Fibroblast of lung (primary cell): ENCODE measurements around the gene UACA.

ENCODE experiments used
- EZH2 ChIP-seq: IDR thresholded peaks from 2 replicates; pipeline ENCODE4 v1.5.1; 2012; ENCODE audit warnings: low read length, control low read depth, mild to moderate bottlenecking; ENCODE audit errors: missing control alignments
- TF ChIP-seq, protein P1 (sequence below), 2 donors: IDR thresholded peaks in 1 of 2; conservative IDR thresholded peaks in 1 of 2; 1 replicate in 1 of 2; 2 replicates in 1 of 2; pipeline ENCODE4 v1.5.1; 2011 to 2012; ENCODE audit warnings: low read length in 2 of 2, control low read depth in 1 of 2, inconsistent platforms in 1 of 2, low read depth in 1 of 2, mild to moderate bottlenecking in 1 of 2

DNA sequence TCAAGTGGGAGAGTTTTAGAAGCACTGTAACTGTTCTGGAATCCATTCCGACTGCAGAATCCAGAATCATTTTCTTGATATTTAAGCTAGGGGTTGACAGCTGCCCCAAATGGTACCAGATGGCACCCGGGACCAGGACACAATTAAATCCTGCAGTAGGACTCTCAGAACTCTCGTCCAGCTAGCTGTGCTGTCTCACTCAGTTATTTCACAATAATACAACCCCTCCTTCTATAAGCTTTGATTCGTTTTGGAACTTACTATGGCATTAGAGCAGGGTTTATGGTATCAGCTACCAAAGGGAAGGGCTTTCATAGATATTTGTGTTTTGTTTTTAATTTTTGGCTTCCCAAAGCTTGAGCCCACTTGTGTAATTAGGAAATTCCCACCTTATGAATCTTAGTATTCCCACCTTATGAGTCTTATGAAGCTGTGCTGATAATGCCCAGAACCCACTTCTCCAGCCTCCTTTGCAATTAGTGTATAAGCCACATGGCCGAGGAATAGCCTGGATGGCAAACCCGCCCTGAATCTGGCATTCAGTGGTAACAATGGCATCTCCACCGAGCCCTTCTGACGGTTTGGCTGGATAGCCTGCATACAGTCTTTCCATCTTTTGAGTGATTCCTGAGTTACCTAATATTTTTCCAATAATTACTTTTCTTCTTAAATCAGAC is 120.1 kb downstream of the UACA start:
- TF ChIP-seq, protein P1, sequence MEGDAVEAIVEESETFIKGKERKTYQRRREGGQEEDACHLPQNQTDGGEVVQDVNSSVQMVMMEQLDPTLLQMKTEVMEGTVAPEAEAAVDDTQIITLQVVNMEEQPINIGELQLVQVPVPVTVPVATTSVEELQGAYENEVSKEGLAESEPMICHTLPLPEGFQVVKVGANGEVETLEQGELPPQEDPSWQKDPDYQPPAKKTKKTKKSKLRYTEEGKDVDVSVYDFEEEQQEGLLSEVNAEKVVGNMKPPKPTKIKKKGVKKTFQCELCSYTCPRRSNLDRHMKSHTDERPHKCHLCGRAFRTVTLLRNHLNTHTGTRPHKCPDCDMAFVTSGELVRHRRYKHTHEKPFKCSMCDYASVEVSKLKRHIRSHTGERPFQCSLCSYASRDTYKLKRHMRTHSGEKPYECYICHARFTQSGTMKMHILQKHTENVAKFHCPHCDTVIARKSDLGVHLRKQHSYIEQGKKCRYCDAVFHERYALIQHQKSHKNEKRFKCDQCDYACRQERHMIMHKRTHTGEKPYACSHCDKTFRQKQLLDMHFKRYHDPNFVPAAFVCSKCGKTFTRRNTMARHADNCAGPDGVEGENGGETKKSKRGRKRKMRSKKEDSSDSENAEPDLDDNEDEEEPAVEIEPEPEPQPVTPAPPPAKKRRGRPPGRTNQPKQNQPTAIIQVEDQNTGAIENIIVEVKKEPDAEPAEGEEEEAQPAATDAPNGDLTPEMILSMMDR (conservative IDR thresholded peaks at IDR 0.05 in 1 of 2, IDR thresholded peaks at IDR 0.05 in 1 of 2; ENCODE audit: low read depth in 1 of 2, low read length in 2 of 2): no peak
- no peak for TF ChIP-seq EZH2
